GM12801 (cell line): ENCODE data around the gene FMNL2.

Source experiments
- TF ChIP-seq, protein P1 (sequence below): IDR thresholded peaks from one replicate; pipeline ENCODE4 v1.5.1; 2011; ENCODE audit warnings: control low read depth; ENCODE audit not compliant: insufficient read length; ENCODE audit errors: extremely low read depth

The FMNL2 gene

DNA sequence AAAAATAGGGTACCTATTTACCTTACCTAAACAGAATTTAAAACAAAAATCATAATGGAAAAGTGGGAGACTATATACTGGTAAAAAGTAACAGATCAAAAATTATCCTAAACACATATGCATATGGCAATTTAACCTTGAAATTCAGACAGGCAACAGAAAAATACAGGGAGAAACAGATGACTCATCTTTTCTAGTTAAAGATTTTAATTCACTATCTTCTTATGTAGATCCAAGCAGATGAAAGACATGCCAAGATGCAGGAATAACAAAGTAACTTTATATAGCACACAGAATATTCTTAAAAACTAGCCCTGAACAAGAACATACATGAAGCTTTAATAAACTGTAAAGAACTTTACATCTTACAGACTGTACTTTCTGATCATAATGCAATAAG lies 351.3 kb downstream of the FMNL2 start:
- TF ChIP-seq, protein P1, sequence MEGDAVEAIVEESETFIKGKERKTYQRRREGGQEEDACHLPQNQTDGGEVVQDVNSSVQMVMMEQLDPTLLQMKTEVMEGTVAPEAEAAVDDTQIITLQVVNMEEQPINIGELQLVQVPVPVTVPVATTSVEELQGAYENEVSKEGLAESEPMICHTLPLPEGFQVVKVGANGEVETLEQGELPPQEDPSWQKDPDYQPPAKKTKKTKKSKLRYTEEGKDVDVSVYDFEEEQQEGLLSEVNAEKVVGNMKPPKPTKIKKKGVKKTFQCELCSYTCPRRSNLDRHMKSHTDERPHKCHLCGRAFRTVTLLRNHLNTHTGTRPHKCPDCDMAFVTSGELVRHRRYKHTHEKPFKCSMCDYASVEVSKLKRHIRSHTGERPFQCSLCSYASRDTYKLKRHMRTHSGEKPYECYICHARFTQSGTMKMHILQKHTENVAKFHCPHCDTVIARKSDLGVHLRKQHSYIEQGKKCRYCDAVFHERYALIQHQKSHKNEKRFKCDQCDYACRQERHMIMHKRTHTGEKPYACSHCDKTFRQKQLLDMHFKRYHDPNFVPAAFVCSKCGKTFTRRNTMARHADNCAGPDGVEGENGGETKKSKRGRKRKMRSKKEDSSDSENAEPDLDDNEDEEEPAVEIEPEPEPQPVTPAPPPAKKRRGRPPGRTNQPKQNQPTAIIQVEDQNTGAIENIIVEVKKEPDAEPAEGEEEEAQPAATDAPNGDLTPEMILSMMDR = no peak

DNA sequence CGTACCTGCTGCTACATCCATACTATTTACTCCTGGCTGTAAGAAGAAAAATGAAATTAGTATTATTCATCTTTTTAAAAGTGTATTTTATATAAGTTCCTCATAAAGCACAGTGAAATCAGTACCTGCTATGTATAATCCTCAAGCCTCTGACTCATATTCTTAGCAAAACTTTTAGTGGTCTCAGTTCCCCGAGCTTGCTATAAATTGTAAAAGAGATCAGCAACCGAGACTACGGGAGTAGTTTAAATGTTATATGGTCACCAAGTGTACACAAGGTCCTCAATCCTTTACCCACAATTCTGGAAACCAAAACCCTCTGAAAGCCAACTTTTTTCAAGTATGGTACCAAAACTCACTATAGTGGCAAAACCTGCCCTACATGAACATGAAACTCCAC lies 358.1 kb downstream of the FMNL2 start:
- TF ChIP-seq, protein P1 = no peak

DNA sequence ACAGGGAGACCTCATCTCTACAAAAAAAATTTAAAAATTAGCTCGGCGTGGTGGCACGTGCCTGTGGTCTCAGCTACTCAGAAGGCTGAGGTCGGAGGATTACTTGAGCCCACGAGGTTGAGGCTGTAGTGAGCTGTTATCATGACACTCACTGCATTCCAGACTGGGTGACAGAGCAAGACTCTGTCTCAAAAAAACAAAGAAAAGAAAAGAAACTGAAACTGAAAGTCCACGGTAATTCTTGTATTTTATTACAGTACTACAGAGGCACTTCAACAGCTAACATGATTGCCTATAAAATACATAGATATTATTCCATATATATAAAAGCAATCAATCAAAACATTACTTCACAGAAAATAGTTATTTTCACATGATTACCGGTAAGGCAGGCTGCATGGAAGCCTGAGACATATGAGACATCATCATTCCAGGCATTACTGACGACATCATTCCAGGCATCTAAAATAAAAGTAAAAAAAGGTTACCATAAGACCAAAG lies 359.2 kb downstream of the FMNL2 start:
- TF ChIP-seq, protein P1 = no peak

DNA sequence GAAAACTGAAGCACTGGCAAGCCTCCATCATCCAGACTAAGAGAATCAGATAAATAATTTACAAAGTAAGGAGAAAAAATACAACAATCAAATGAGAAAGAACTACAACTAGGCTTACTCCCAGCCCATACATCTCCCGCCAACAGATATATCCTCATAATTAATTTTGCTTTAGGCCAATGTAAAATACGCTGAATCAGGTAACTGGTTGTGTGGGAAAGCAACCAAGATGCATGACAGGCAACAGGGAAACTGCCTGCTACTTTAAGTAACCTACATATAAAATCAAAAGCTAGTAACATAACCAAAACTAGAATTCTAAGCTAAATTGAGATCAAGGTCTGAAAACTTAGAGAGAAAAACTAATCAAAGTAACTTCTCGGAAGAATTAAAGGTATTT lies 360.8 kb downstream of the FMNL2 start:
- TF ChIP-seq, protein P1 = no peak

DNA sequence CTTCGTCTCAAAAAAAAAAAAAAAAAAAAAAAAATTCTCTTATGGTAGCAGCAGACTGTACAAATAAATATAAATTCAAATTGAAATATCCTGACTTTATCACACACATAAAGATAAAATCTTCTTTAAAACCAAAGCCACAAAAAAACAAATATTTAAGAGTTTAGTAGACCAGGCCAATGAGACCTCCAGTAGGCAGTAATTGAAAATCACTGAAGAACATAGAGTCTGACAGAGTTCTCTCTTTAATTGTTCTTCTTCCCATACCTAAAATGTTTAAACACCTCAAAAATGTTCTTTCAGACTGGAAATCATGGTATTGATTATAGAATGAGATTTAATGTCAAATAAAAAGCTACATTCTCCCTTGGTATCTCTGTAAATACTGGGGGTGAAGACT lies 361.5 kb downstream of the FMNL2 start:
- TF ChIP-seq, protein P1 = no peak
